Central memory CD4-positive, alpha-beta T cell (primary cell): Measurements from ENCODE around the gene SH3BP1.

Experiments
- DNase-seq: peaks from one replicate; pipeline ENCODE4 v3.0.0; 2022

The SH3BP1 gene

GRCh38 chr22:37616201-37617083 is 23.0 kb upstream of the SH3BP1 start:
- no peak for DNase-seq

- DNase-seq = no peak
Observed at GRCh38 chr22:37617431-37617830, 22.0 kb upstream of the SH3BP1 start.

DNA sequence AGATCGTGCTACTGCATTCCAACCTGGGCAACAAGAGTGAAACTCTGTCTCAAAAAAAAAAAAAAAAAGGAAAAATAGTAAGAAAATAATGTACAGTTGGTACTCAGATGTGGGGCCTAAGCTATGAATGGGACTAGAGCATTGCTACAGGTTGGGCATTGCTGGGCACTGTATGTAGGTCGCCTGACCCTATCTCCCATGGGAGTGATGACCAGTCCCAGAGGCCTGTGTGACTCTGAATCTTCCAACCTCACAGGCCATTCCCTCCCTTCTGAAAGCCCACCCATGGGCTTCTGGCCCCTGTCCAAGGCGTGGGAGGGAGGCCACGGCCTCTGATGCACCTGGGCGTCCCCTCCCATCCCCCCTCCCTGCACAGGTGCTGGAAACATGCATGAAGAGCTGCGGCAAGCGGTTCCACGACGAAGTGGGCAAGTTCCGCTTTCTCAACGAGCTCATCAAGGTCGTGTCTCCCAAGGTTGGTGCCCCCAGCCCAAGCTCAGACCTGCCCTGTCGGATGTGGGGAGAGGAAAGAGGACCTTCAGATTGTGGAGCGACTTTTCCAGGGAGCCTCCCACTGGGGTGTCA is 21.3 kb upstream of the SH3BP1 start:
- DNase-seq = no peak

- DNase-seq = no peak
Observed at GRCh38 chr22:37618674-37619073, 20.8 kb upstream of the SH3BP1 start.

- no peak for DNase-seq
Observed at GRCh38 chr22:37619991-37620390, 19.5 kb upstream of the SH3BP1 start.

GRCh38 chr22:37621352-37621860 is 18.1 kb upstream of the SH3BP1 start:
- DNase-seq = no peak

DNA sequence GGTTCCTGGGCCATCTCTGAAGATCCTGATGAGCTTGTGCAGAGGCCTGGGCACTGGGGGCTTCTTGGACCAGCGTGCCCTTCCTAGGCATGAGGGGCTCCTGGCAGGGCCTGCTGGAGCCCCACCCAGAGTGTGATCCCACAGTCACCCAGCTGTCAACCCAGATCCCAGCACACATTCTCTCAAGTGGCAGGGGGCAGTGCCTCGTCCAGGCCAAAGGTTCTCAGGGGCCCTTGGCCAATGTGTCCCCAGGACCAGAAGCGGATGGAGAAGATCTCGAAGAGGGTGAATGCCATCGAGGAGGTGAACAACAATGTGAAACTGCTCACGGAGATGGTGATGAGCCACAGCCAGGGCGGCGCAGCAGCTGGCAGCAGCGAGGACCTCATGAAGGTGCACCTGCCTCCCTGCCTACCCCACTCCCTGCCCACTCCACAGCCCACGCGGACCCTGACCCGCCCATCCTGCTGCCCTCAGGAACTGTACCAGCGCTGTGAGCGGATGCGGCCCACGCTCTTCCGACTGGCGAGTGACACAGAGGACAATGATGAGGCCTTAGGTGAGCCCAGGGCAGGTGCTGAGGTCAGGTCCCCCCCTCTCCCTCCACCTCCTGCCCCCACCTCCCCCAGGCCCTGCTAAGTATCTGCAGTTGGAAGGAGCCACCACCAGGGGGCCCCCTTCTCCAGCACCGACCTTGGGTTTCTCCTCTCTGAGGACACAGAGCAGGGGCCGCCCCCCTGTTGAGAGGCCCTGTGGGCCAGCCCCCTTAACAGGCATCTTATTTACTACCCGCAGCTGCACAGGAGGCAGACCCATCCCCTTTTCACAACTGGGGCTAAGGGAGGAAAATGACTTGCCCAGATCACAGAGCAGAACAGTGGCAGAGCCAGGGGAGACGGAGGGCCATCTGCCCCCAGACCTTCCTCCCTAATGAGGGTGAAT is 16.1 kb upstream of the SH3BP1 start:
- DNase-seq = peak; percentile 70

GRCh38 chr22:37624017-37624365 is 15.5 kb upstream of the SH3BP1 start:
- no peak for DNase-seq

- DNase-seq = no peak
Observed at GRCh38 chr22:37624876-37625275, 14.6 kb upstream of the SH3BP1 start.

GRCh38 chr22:37625737-37626136 is 13.7 kb upstream of the SH3BP1 start:
- DNase-seq = no peak

- no peak for DNase-seq
Observed at GRCh38 chr22:37626144-37626543, 13.3 kb upstream of the SH3BP1 start.

DNA sequence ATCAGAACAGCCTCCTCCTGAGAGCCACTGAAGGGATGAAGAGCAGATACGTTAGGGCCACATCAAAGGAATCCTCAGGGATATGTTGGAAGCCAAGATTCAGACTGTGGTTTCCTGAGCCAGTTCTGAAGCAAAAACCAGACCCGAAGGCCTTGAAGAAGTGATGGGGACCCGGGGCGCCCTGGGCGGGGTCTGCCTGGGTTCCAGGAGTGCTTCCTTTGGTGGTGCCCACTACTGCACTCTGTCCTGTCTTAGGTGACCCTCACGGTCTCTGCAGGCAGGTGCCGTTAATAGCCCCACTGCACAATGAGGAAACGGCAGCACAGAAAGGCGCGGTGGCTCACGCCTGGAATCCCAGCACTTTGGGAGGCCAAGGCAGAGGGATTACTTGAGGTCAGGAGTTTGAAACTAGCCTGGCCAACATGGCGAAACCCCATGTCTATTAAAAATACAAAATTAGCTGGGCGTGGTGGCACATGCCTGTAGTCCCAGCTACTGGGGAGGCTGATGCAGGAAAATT is 12.9 kb upstream of the SH3BP1 start:
- DNase-seq = no peak

- DNase-seq = no peak
Observed at GRCh38 chr22:37627121-37627520, 12.3 kb upstream of the SH3BP1 start.

DNA sequence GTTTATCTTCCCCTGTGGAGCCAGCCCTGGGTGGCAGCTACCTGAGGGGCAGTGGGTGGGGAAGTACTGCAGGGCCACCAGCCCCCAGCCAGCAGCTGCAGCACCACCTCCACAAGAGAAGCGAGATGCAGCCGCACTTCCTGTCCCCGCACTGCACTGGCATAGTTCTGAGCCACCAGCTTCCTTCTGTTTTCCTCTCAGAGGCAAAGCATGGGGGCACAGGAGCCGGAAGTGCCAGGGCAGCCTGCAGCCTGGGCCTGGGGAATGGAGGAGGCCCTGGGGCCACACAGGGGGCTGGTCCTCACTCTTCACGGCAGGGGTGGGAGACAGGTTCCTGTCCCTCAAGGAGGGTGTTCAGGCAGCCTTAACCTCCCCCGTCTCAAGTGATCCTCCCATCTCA is 11.9 kb upstream of the SH3BP1 start:
- peak; percentile 63 for DNase-seq

DNA sequence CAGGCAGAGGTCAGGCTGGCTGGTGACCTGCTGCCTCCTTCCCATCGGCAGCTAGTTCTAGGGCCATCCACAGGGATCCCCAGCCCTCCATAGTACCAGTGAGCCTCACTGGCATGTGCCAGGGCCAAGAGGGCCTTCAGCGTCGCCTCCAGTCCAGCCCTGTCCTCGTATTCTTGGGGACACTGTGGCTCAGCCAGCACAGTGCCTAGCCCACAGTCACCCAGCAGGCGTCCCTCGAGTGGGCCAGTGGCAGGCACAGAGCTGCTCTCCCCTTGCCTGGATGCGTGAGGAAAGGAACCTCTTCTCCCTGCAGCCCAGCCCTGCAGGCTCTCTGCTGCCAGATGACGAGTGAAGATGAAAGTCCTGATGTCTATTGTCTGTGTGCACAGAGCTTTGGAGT is 10.6 kb upstream of the SH3BP1 start:
- DNase-seq = no peak

DNA sequence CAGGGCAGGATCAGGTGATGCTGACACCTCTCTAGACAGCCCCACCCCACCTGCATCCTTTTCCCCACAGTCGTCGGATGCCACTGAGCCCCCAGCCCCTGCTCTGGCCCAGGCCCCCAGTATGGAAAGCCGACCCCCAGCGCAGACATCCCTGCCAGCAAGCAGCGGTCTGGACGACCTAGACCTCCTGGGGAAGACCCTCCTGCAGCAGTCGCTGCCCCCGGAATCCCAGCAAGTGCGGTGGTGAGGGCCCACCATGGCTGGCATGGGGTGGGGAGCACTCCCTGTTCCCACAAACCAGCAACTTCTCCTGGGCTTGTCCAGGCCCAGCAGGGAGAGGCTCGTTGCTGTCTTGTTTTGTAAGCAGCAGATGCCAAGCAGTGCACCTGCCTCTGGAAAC is 9.5 kb upstream of the SH3BP1 start:
- no peak for DNase-seq

GRCh38 chr22:37630839-37631435 is 8.5 kb upstream of the SH3BP1 start:
- no peak for DNase-seq

DNA sequence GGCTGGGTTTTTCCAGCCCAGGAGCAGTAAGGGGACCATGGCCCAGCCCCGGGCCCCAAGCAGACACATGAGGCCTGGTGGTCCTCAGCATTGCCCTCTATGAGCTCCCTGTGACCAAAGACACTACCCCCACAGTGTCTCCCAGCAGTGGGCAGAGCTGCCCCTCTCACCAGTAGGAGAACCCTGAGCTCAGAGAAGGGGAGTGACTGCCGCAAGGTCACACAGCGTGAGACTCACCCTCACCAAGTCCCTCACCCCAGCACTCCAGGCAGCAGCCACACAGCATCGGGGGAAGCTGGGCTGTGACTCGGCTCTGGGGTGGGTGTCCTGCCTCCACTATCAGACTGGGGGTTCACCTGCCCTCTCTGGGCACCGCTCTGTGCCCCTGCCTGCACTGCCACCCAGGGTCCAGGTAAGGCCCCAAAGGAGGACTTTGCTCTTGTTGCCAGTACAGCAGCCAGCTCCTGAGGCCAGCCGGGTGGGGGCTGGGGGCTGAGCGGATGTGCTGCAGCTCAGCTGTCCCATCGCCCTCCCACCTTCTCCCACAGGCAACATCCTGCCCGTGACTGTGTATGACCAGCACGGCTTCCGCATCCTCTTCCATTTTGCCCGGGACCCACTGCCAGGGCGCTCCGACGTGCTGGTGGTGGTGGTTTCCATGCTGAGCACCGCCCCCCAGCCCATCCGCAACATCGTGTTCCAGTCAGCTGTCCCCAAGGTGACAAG is 7.9 kb upstream of the SH3BP1 start:
- no peak for DNase-seq

- no peak for DNase-seq
Observed at GRCh38 chr22:37632174-37633088, 7.0 kb upstream of the SH3BP1 start.

DNA sequence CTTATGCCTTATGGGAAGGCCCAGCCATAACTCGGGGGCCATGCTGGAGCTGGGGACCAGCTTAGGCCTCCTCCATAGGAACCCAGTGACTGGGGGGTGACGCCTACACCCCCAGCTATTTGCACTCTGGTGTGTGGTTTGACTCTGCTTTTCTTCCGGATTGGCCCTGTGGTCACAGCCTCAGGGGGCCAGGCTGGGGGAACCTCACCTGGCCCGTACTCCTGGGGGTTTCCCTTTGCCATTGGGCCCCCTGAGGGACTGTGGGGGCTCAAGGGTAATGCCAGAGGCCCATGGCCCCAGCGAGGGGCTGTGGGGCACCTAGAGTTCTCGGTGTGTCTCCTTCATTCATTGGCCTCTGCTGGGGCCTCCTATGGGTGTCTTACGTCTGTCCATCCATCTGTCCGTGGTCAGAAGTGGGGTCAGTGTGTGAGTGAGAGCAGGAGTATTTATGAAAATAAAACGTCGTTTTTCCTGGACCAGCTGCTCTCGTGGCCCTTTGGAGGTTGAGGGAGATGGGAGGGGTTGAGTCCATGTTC is 6.3 kb upstream of the SH3BP1 start:
- peak; percentile 39 for DNase-seq
